Activated CD4-positive, alpha-beta T cell treated with anti-CD3 and anti-CD28 coated beads, Interleukin-2, amount 10 ng/mL, durations not matched to agents 24 days and 14 days (primary cell): ENCODE results near the gene HIPK2. TPM values are rescaled to one million over a fixed set of nuclear protein-coding genes. Genes with fewer than 3 reads are reported as not detected.

Experiments
- DNase-seq: peaks from one replicate; pipeline ENCODE4 v3.0.0; 2022
- H3K27ac Mint-ChIP-seq: one replicate; pipeline ENCODE4 v1.8.0; 2022; ENCODE audit warnings: mild to moderate bottlenecking, mixed read lengths
- H3K27me3 Mint-ChIP-seq: one replicate; pipeline ENCODE4 v1.8.0; 2022; ENCODE audit warnings: mixed read lengths
- H3K36me3 Mint-ChIP-seq: one replicate; pipeline ENCODE4 v1.8.0; 2022; ENCODE audit warnings: low read depth, mild to moderate bottlenecking, mixed read lengths
- H3K4me1 Mint-ChIP-seq: one replicate; pipeline ENCODE4 v1.8.0; 2021; ENCODE audit warnings: mixed read lengths
- H3K4me3 Mint-ChIP-seq: one replicate; pipeline ENCODE4 v1.8.0; 2022; ENCODE audit warnings: mild to moderate bottlenecking, moderate library complexity, mixed read lengths
- H3K9me3 Mint-ChIP-seq: one replicate; pipeline ENCODE4 v1.8.0; 2021; ENCODE audit warnings: mixed read lengths
- intact Hi-C: fragments of 100-400 bp; cut with micrococcal nuclease; formaldehyde crosslinking; loops from one replicate; pipeline ENCODE4 v1.15.1; 2023
- total RNA-seq: library from RNA; stranded (reverse); gene quantifications from 2 replicates; pipeline ENCODE4 v1.2.3, GENCODE V29; 2022

HIPK2 gene
- total RNA-seq, 1 donor from 2014 or later, result 26.1 TPM

DNA sequence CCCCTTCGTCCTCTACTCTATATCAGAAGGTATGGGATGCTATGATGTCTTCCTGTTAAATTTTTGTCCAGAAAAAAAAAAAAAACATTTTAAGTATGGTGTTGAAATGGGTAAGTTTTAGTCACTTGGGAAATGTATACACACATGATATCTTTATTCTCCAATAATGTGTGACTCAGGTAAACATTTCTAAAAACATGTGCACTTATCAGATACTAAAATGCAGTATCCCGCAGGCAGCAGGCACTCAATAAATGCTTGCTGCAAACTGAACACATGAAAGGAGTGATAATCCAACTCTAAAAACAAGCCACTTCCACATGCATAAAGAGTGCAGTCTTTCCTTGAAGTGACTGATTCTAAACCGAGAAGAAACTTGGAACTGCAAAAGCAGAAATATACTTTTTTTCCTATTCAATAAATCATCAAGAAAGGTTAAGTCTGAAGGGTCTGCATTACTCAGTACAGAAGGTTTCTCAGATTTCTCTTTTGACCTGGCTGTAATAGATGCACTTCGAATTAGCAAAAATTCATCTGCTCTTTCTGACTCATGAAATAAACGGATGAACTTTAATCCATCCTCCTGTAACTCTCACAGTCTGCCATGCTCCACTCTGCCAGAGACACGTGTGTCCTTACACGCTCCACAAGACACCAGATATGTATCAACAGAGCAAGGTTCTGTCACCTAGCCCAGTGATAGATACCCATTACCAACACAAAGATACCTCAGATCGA lies 84.0 kb downstream of the HIPK2 start:
- H3K36me3 Mint-ChIP-seq, result peaks cover 18% of the 10 kb centered on the region

DNA sequence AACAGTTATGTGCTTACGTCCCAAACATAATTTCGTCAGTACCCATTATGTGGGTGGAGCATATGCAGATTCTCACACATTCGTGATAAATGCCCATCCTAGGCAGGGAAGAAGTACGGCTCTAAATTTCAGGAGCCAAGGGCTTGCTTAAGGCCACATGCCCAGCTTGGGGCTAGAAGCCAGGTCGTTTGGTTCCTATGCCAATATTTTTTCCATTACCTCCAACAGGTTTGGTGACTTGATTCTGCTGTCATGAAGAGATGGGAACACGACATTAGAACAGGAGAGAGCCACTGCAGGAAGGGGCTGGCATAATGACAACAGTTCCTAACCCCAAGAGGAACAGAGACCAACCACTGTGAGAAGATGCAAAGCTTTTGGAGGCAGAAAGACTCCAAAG lies 85.1 kb downstream of the HIPK2 start:
- Mint-ChIP-seq H3K36me3 (peaks cover 25% of the 10 kb centered on the region), H3K27me3 (no peaks in the 10 kb centered on the region), H3K4me3 (no peak overlapping the region), H3K9me3 (peaks cover 10% of the 10 kb centered on the region), H3K27ac (no peak overlapping the region), H3K4me1 (peaks cover 19% of the 10 kb centered on the region)
- no peak for DNase-seq
- intact Hi-C loops, result no loop called here

More for the DNA sequence above, 84.0 kb downstream of the HIPK2 start:
- peaks cover under 1% of the 10 kb centered on the region for H3K9me3 Mint-ChIP-seq
- no peak overlapping the region for H3K27ac Mint-ChIP-seq
- H3K27me3 Mint-ChIP-seq, result no peaks in the 10 kb centered on the region
- H3K4me3 Mint-ChIP-seq, result no peak overlapping the region
- H3K4me1 Mint-ChIP-seq, result peaks cover 11% of the 10 kb centered on the region
- intact Hi-C loops, result no loop called here
- no peak for DNase-seq

DNA sequence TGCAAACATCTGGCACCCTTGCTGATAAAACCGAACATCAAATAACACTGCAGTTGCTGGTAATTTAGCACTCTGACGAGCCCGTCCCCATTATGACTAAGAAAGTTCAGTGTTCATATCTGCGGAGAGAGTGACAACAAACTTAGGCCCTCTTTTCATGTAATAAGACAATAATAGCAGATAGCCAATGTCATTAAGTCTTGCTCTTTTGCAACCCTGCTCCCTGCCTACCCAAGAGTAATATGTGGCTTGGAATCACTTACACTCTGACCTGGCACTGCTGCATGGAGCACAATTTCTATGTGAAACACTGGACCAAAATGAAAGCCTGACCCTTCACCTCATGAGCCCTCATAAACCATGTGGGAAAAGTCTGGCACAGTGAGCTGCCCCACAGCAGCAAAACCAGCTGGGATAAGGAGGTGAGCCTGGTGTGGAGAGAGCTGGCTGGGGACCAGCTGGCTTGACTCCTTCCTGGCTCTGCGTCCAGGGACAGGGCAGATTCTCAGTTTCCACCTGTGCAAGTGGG lies 86.5 kb downstream of the HIPK2 start:
- H3K27ac Mint-ChIP-seq, result no peak overlapping the region
- H3K4me1 Mint-ChIP-seq, result peaks cover 11% of the 10 kb centered on the region
- no peaks in the 10 kb centered on the region for H3K27me3 Mint-ChIP-seq
- H3K4me3 Mint-ChIP-seq, result no peak overlapping the region
- peaks cover 33% of the 10 kb centered on the region for H3K36me3 Mint-ChIP-seq
- H3K9me3 Mint-ChIP-seq, result peaks cover 18% of the 10 kb centered on the region
- intact Hi-C loops, result no loop called here
- no peak for DNase-seq

DNA sequence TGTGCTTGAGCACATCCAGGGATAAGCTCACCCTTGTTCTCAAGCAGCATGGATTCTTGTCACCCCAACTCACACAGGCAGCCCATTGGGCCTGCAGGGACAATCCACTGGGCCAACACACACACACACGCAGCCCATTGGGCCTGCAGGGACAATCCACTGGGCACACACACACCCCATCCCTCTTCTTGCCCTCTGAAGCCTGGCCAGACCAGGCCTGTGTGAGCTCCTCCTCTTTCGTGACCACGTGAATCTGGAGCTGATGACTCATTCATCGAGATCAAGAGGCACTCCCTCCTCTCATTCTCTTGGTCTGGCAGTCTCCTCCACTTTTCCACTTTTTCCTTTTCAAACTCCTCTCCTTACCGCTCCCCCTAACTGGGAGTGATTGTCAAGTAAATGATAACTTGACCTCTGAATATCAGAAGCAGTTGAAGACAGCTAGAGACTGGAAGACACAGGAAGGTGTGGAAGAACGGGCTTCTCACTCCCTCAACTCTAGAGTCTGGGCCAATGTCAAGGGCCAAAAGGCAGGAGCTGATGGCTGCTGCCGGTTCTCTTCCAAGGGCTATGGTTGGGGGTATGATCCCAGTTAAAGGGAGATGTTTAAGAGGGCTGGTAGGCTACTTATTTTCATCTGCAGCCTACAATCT lies 89.7 kb downstream of the HIPK2 start:
- intact Hi-C loops, result no loop called here
- Mint-ChIP-seq H3K36me3 (peaks cover 47% of the 10 kb centered on the region), H3K4me3 (no peak overlapping the region), H3K4me1 (peaks cover 21% of the 10 kb centered on the region), H3K9me3 (peaks cover 25% of the 10 kb centered on the region), H3K27ac (peak overlapping the region; percentile 26), H3K27me3 (no peaks in the 10 kb centered on the region)
- DNase-seq, result no peak

DNA sequence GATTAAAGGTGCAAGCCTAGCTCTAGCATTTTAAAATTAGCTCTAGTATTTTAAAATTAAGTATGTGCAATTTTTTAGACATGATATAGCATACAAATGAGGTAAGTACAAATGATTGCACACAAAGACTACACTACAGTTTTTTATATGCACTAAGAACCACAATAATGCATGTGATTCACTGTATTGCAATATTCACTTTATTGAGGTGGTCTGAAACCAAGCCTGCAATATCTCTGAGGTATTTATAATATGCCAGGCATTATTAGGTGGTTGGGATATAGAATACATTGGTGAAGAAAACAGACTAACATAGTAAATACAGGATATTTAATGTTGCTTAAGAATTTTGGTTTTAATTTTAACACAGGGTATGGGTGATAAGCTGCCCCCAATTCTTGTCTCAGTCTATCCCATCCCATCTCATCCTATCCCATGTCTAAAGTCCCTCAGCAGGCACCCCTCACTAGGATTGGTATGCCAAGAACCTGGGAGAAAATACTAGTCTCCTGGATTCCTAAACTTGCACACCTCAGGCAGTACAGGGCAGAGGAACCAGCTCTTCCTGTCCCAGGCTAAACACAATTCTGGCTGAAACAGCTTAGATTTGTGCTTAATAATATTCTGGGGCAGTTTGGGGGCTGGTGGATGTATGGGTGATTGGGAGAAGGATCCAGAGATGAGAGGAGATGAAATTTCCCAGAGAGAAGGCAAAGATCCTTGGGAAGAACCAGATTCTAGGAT lies 90.4 kb downstream of the HIPK2 start:
- H3K9me3 Mint-ChIP-seq, result peaks cover 25% of the 10 kb centered on the region
- intact Hi-C loops, result no loop called here
- H3K4me3 Mint-ChIP-seq, result no peak overlapping the region
- H3K36me3 Mint-ChIP-seq, result peaks cover 47% of the 10 kb centered on the region
- DNase-seq, result no peak
- peaks cover 28% of the 10 kb centered on the region for H3K4me1 Mint-ChIP-seq
- no peak overlapping the region for H3K27ac Mint-ChIP-seq
- H3K27me3 Mint-ChIP-seq, result no peaks in the 10 kb centered on the region

DNA sequence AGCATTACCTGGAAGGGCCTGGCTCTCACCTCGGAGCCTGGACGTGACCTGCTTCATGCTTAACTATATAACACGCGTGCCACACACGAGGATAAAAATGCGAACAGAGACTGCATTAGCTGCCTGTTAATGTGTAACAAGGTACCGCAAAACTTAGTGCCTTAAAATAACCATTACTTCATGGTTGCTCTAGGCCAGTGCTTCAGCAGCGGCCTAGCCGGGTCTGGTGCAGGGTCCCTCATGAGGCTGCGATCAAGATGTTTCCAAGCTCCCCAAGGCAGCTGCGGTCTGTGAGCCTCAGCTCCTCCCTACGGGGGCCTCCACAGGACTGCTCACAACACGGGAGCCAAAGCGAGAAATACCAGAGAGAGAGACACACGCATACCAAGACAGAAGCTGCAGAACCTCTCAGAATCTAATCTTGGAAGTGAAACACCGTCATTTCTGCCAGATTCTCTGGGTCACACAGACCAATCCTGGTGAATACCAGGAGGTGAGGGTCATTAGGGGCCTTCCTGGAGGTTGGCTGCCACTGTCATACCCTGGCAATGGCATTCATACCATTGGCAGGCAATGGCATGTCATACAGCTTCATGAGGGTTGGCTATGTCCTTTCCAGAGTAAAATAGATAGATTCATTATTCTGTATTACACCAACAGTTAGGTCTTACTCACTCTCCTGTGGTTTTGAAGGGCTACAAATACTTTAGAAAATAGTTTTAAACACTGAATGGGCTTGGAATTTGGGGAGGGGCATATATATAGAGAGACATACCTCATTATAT lies 94.5 kb downstream of the HIPK2 start:
- no peak for DNase-seq
- peaks cover 37% of the 10 kb centered on the region for H3K36me3 Mint-ChIP-seq
- peak overlapping the region; percentile 67 for H3K4me3 Mint-ChIP-seq
- H3K27ac Mint-ChIP-seq, result peak overlapping the region; percentile 91
- H3K27me3 Mint-ChIP-seq, result no peaks in the 10 kb centered on the region
- H3K4me1 Mint-ChIP-seq, result peaks cover 49% of the 10 kb centered on the region
- peaks cover 19% of the 10 kb centered on the region for H3K9me3 Mint-ChIP-seq
- intact Hi-C loops, result loop anchor here (2.0 to 5.0 kb wide), 3 partner anchors 37 to 494 kb away; partner anchors contain the start of gene KDM7A

DNA sequence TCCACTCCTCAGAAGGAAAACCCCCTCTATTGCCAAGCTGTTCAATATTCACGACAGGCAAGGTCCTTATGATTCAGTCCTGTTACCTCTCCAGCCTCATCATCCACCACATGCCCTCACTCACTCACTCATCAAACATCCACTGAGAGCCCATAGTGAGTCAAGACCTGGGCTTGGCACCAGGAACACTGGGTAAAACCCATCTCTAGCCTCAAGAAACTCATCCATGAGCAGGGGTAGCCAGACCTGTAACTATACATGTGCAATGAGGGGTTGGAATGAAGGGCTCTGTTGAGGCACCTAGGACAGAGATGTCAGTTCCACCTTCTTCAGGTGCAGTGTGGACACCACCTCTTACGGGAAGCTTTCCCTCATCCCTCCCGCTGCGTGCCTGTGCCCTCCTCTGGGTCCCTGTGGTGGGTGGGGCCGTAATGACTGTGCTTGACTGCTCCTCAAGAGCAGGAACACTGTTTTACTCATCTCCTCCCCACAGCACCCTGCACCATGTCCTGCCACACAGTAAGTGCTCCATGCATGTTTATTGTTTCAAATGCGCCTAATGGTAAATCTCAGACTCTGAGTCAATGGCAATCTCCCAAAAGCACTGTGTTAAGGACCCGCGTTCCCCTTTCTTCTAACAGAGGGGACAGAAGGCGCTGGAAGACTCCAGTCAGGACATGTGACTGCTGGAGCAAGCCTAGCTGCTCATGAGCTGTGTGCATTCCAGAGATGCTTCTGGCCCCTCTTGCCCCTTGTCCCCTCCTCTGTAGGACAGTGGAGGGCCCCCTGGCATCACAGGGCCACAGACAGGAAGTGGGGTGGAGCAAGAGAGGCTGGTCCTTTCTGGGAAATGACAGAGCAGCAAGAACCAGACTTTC lies 95.4 kb downstream of the HIPK2 start:
- DNase-seq, result peak; percentile 73
- H3K9me3 Mint-ChIP-seq, result peaks cover 12% of the 10 kb centered on the region
- peaks cover 47% of the 10 kb centered on the region for H3K4me1 Mint-ChIP-seq
- no peaks in the 10 kb centered on the region for H3K27me3 Mint-ChIP-seq
- peak overlapping the region; percentile 67 for H3K4me3 Mint-ChIP-seq
- H3K27ac Mint-ChIP-seq, result peak overlapping the region; percentile 91
- H3K36me3 Mint-ChIP-seq, result peaks cover 32% of the 10 kb centered on the region
- intact Hi-C loops, result loop anchor here (1.0 to 5.0 kb wide), 7 partner anchors 9 to 495 kb away; partner anchors contain the start of gene KDM7A

DNA sequence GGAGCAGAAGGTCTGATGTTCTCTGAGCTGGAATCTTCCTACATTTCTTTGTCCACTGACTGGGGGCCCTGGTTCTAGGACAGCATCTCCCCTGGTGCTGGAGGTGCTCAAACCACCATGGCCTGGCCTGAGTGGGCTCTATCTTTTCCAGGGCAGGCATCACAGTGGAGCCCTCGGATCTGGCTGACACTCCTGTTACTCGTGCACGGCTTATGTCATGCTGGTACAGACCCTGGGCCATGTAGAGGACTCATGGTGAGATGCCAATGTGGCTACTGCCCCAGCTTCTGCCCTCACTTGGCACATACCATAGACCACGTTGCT lies 96.0 kb downstream of the HIPK2 start:
- no peaks in the 10 kb centered on the region for H3K27me3 Mint-ChIP-seq
- H3K27ac Mint-ChIP-seq, result peak overlapping the region; percentile 91
- intact Hi-C loops, result loop anchor here (1.0 to 5.0 kb wide), 9 partner anchors 8 to 496 kb away; partner anchors contain the start of gene KDM7A
- peak overlapping the region; percentile 67 for H3K4me3 Mint-ChIP-seq
- H3K4me1 Mint-ChIP-seq, result peaks cover 46% of the 10 kb centered on the region
- DNase-seq, result no peak
- H3K36me3 Mint-ChIP-seq, result peaks cover 31% of the 10 kb centered on the region
- H3K9me3 Mint-ChIP-seq, result peaks cover 10% of the 10 kb centered on the region

DNA sequence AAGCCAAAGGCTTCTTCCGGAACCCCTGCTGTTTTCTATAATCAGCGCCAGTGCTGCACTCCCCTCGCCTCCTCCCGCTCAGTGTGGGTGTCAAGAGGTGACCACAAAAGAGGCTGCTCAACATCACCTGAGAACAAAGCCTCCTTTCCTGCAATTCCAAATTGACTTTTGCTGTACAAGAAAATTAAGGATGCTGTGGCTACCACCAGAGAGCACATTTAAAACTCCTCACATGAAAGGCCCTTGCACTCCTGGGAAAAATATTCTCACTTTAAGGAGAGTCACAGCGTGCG lies 96.4 kb downstream of the HIPK2 start:
- intact Hi-C loops, result loop anchor here (1.0 to 5.0 kb wide), 4 partner anchors 56 to 496 kb away; partner anchors contain the start of gene KDM7A
- peak overlapping the region; percentile 91 for H3K27ac Mint-ChIP-seq

DNA sequence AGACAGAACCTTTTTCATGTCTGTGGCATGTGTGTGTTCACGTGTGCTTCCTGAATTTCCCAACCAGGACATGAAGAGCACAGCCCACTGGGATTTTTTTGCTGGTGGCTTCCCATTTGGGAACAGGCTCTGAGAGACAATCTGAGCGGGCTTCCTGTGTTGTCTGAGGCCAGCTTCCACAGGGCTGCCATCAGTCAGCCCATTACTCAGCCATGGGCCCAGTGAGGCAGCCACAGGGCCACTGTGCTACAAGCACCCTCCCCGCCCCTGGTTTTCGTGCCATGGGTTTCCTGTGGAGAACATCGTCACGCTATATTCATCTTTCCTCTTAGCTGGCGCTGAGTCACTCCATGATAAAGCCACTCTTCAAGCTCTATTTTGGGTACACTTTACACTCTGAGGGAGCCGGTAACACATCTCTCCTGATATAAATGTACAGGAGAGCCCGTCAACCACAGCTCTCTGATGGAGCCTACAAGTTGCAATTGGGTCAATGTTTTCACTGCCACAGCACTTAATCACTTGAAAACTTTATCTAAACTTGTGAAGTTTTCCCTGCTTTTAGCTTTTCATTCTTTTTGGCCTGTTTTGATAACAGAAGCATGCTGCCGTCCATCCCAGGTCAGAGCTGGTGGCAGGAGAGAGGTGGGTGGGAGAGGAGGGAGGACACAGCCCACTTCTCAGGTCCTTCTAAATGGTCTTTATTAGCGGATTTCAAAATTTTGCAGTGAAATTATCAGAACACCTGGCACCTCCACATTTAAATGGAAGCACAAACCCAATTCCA lies 96.9 kb downstream of the HIPK2 start:
- Mint-ChIP-seq H3K4me3 (peak overlapping the region; percentile 67), H3K9me3 (peaks cover 4% of the 10 kb centered on the region), H3K4me1 (peaks cover 48% of the 10 kb centered on the region), H3K36me3 (peaks cover 22% of the 10 kb centered on the region), H3K27ac (peak overlapping the region; percentile 91), H3K27me3 (no peaks in the 10 kb centered on the region)
- DNase-seq, result peak; percentile 88
- intact Hi-C loops, result loop anchor here (1.0 to 5.0 kb wide), 4 partner anchors 56 to 496 kb away; partner anchors contain the start of gene KDM7A

More for the DNA sequence above, 96.4 kb downstream of the HIPK2 start:
- Mint-ChIP-seq H3K4me3 (peak overlapping the region; percentile 67), H3K9me3 (peaks cover 7% of the 10 kb centered on the region), H3K36me3 (peaks cover 27% of the 10 kb centered on the region), H3K4me1 (peaks cover 46% of the 10 kb centered on the region), H3K27me3 (no peaks in the 10 kb centered on the region)
- DNase-seq, result no peak

DNA sequence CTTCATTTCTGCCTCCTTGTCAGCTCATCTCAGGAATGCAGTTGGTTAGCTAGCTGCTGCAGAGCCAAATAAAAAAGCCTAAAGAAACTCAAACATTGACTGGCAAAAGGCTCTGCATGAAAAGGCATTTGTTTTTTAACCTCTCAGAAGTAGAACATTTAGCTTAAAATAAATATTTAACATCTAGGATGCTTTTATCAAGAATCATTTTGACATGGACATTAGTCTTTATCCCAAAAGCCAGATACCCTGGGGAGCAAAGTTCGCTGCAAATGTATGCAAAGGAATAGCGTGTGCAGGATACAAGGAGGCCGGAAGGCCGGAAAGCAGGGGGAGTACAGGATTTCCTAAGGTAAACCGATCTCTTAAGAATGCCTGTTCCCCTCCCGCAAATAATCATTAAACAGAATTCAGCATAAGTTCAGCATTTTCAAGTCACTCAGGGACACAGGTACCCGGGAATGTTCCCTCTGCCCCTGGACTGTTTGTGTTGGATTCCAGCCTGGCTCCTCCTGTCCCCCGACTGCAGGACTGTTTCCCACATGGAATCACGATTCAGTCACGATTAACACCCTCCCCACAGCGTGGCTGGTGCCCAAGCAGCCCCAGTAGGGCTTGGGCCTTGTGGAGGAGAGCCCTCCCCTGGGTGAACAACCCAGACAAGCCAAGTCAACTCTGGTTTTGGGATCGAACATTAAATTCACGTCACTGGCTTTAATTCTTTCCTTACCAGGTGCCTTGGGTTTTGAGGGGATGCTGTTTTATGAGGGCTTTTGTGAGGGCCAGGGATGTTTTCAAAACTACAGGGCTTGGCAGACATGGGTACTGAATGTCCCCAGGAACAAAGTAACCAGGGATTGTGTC lies 97.8 kb downstream of the HIPK2 start:
- H3K27me3 Mint-ChIP-seq, result no peaks in the 10 kb centered on the region
- no peak overlapping the region for H3K4me3 Mint-ChIP-seq
- H3K36me3 Mint-ChIP-seq, result peaks cover 18% of the 10 kb centered on the region
- peaks cover 55% of the 10 kb centered on the region for H3K4me1 Mint-ChIP-seq
- intact Hi-C loops, result loop anchor here (5.0 kb wide), 2 partner anchors 57 to 497 kb away; partner anchors contain the start of gene KDM7A
- peak overlapping the region; percentile 91 for H3K27ac Mint-ChIP-seq
- DNase-seq, result no peak
- no peaks in the 10 kb centered on the region for H3K9me3 Mint-ChIP-seq
